GM12878 (cell line): ENCODE data around the gene WNT8A. TPM values are rescaled to one million over a fixed set of nuclear protein-coding genes. Genes with fewer than 3 reads are reported as not detected.

Experiments used
- ATAC-seq: fragments of 200-7000 bp; cut with Tn5 transposase; 3 replicates; pipeline ENCODE4 v1.9.1; 2020; ENCODE audit warnings: mild to moderate bottlenecking, moderate library complexity
- BruUV-seq: library from RNA; stranded (reverse); fragments of 400-500 nt; replicated peaks from 2 replicates; lab custom pipeline; 2021; lab: Mats Ljungman, UMichigan
- CTCF ChIA-PET: fragments of 300-600 bp; sonication (Branson Sonifier 250); formaldehyde crosslinking; extraction: SDS; loops from one replicate; lab custom pipeline; 2021; ENCODE audit warnings: inconsistent platforms; lab: Yijun Ruan, JAX
- POLR2A ChIA-PET: fragments of 350-600 bp; formaldehyde crosslinking; extraction: SDS; loops from one replicate; lab custom pipeline; 2021; ENCODE audit warnings: inconsistent platforms; lab: Charles Lee
- RAD21 ChIA-PET: fragments of 300-600 bp; sonication (Branson Sonifier 250); formaldehyde crosslinking; loops from one replicate; lab custom pipeline; 2023; ENCODE audit warnings: antibody characterized with exemption; ENCODE audit not compliant: unreplicated experiment; lab: Charles Lee
- SMC1A ChIA-PET: fragments of 300-600 bp; sonication (Branson Sonifier 250); formaldehyde crosslinking; loops from one replicate; lab custom pipeline; 2023; ENCODE audit not compliant: unreplicated experiment, uncharacterized antibody; lab: Charles Lee
- DNase-seq: peaks from one replicate; pipeline ENCODE4 v3.0.0-alpha.2; 2011; ENCODE audit warnings: low read depth, low spot score
- FAIRE-seq: peaks from 3 replicates; lab custom pipeline; 2011; peaks lifted over from hg19 to GRCh38; lab: Jason Lieb, UNC
- H2AFZ ChIP-seq: 2 replicates; pipeline ENCODE4 v1.6.0; 2011; ENCODE audit warnings: low read depth, low read length, control low read depth; ENCODE audit not compliant: control insufficient read depth
- H3K27ac ChIP-seq: 2 replicates; pipeline ENCODE4 v1.5.1; 2011; ENCODE audit warnings: control low read depth; ENCODE audit not compliant: control insufficient read depth, insufficient read depth
- H3K27me3 ChIP-seq, 2 experiments: replicated peaks in 1 of 2; 2 replicates each; pipeline versions ENCODE4 v1.6.0 to v1.6.1; 2011; ENCODE audit warnings: low read length in 1 of 2; ENCODE audit not compliant: control insufficient read depth in 2 of 2, insufficient read depth in 2 of 2
- H3K36me3 ChIP-seq, 2 experiments: 2 replicates each; pipeline ENCODE4 v1.5.1; 2011; ENCODE audit warnings: low read length in 1 of 2; ENCODE audit not compliant: control insufficient read depth in 2 of 2, insufficient read depth in 2 of 2
- H3K4me1 ChIP-seq: 2 replicates; pipeline ENCODE4 v1.6.1; 2011; ENCODE audit warnings: mild to moderate bottlenecking, low read length, moderate library complexity, mixed read lengths; ENCODE audit not compliant: control insufficient read depth, insufficient read depth
- H3K4me2 ChIP-seq: 2 replicates; pipeline ENCODE4 v1.6.0; 2011; ENCODE audit warnings: control low read depth; ENCODE audit not compliant: control insufficient read depth, insufficient read depth
- H3K4me3 ChIP-seq: fragments of 200-600 bp; sonication (generic); 2 replicates; pipeline ENCODE4 v1.5.1; 2016
- H3K79me2 ChIP-seq: 2 replicates; pipeline ENCODE4 v1.6.0; 2011; ENCODE audit warnings: low read length; ENCODE audit not compliant: control insufficient read depth, insufficient read depth
- H3K9ac ChIP-seq: 2 replicates; pipeline ENCODE4 v1.8.0; 2011; ENCODE audit warnings: low read length, control low read depth, mixed read lengths; ENCODE audit not compliant: control insufficient read depth, insufficient read depth
- H3K9me3 ChIP-seq: replicated peaks from 3 replicates; pipeline ENCODE4 v1.5.1; 2011; ENCODE audit warnings: mild to moderate bottlenecking, low read length; ENCODE audit not compliant: control insufficient read depth, insufficient read depth
- H4K20me1 ChIP-seq: 2 replicates; pipeline ENCODE4 v1.6.0; 2011; ENCODE audit not compliant: control insufficient read depth, insufficient read depth
- ATF3 ChIP-seq: IDR thresholded peaks from 2 replicates; pipeline ENCODE4 v1.6.1; 2011; ENCODE audit warnings: low read depth, mild to moderate bottlenecking, low read length, moderate library complexity, borderline replicate concordance; ENCODE audit errors: extremely low read depth
- BRCA1 ChIP-seq: IDR thresholded peaks from 2 replicates; pipeline ENCODE4 v1.6.1; 2011; ENCODE audit warnings: low read depth, low read length, improper control_type of control experiment
- MEF2B ChIP-seq: fragments of 450-650 bp; IDR thresholded peaks from 2 replicates; pipeline ENCODE4 v1.6.1; 2018; ENCODE audit warnings: mild to moderate bottlenecking, moderate library complexity; ENCODE audit not compliant: partially characterized antibody, poor library complexity, severe bottlenecking
- NBN ChIP-seq: fragments of 450-650 bp; IDR thresholded peaks from 2 replicates; pipeline ENCODE4 v1.6.1; 2016
- NFXL1 ChIP-seq: fragments of 450-650 bp; IDR thresholded peaks from 2 replicates; pipeline ENCODE4 v1.6.1; 2017; ENCODE audit warnings: antibody characterized with exemption, mild to moderate bottlenecking, borderline replicate concordance
- NR2C2 ChIP-seq: IDR thresholded peaks from 2 replicates; pipeline ENCODE4 v1.6.1; 2011; ENCODE audit warnings: borderline replicate concordance, low read depth; ENCODE audit not compliant: control insufficient read depth, insufficient read length
- PBX3 ChIP-seq: IDR thresholded peaks from 2 replicates; pipeline ENCODE4 v1.6.1; 2011; ENCODE audit warnings: mild to moderate bottlenecking, low read depth, low read length, moderate library complexity; ENCODE audit not compliant: insufficient replicate concordance
- SPI1 ChIP-seq: IDR thresholded peaks from 2 replicates; pipeline ENCODE4 v1.6.1; 2011; ENCODE audit warnings: low read depth, mild to moderate bottlenecking, low read length, moderate library complexity, borderline replicate concordance; ENCODE audit not compliant: insufficient read depth
- STAT3 ChIP-seq: IDR thresholded peaks from 2 replicates; pipeline ENCODE4 v1.6.1; 2011; ENCODE audit warnings: low read depth, low read length, improper control_type of control experiment
- TBL1XR1 ChIP-seq: IDR thresholded peaks from 2 replicates; pipeline ENCODE4 v1.6.1; 2012; ENCODE audit warnings: low read depth, low read length, improper control_type of control experiment
- USF1 ChIP-seq: IDR thresholded peaks from 2 replicates; pipeline ENCODE4 v1.6.1; 2011; ENCODE audit warnings: borderline replicate concordance, low read depth, mild to moderate bottlenecking, moderate library complexity, mixed read lengths, low read length; ENCODE audit not compliant: insufficient read depth; ENCODE audit errors: extremely low read length
- YBX1 ChIP-seq: fragments of 450-650 bp; IDR thresholded peaks from 2 replicates; pipeline ENCODE4 v1.6.1; 2016; ENCODE audit warnings: antibody characterized with exemption
- ZBED1 ChIP-seq: IDR thresholded peaks from 2 replicates; pipeline ENCODE4 v1.6.1; 2016; ENCODE audit warnings: borderline replicate concordance
- WGBS: methylation state at CpG from one replicate; pipeline ENCODE4 v1.1.6; 2016; ENCODE audit warnings: low lambda C conversion rate; ENCODE audit not compliant: insufficient replicate concordance, insufficient coverage; ENCODE audit errors: missing lambda C conversion rate; 5-methylcytosine and 5-hydroxymethylcytosine counted together
- in situ Hi-C: fragments of 300-500 bp; cut with MboI; formaldehyde crosslinking; loops from 9 replicates; pipeline ENCODE4 v1.14.3; 2018; ENCODE audit warnings: mixed read lengths
- intact Hi-C: fragments of 100-400 bp; cut with micrococcal nuclease; formaldehyde crosslinking; loops from one replicate; pipeline ENCODE4 v1.14.2; 2022; ENCODE audit not compliant: unreplicated experiment
- polyA plus RNA-seq, 11 experiments: library from polyadenylated mRNA; depleted of rRNA in 4 of 11; unstranded in 6 of 11; stranded (reverse) in 5 of 11; fragments of >200 nt; fragmentation: Nextera tagmentation in 4 of 11; fragmentation: Illumina TruSeq in 1 of 11; extraction: Ambion mirVana in 4 of 11; extraction: Trizol in 1 of 11; gene quantifications; 1 replicate in 1 of 11; 2 replicates in 10 of 11; pipeline versions ENCODE4 v1.2.1 to v1.2.3, GENCODE V29; 2011 to 2016; ENCODE audit warnings: inconsistent platforms in 2 of 11, missing spikeins in 2 of 11, low read depth in 1 of 11
- total RNA-seq, 4 experiments: library from RNA; depleted of rRNA in 3 of 4; stranded (reverse); fragments of >200 nt in 3 of 4; fragmentation: Illumina TruSeq in 1 of 4; extraction: Trizol in 1 of 4; gene quantifications; 2 replicates each; pipeline versions ENCODE4 v1.2.1 to v1.2.3, GENCODE V29; 2013 to 2021

Gene WNT8A
- total and polyA plus RNA-seq, 10 of the 15 experiments (the other 5 are each of a cell fraction or from before 2014, with no cell fraction given), result not detected

- FAIRE-seq (no peak), ATAC-seq (no peak), DNase-seq (no peak)
- H3K9me3 ChIP-seq, result no peaks in the 10 kb centered on the region
- H3K27me3 ChIP-seq, result no peaks in the 10 kb centered on the region
- no peaks in the 10 kb centered on the region for H3K79me2 ChIP-seq
- no peaks in the 10 kb centered on the region for H4K20me1 ChIP-seq
- SMC1A ChIA-PET, result interaction anchor here (0.7 to 1.3 kb wide), 2 partner anchors 9 to 58 kb away, joined by 3 to 5 read pairs; no protein-coding TSS in a partner anchor
- in situ Hi-C loops (loop anchor here (10.0 kb wide), 3 partner anchors 55 to 475 kb away; partner anchors contain the start of gene WNT8A), intact Hi-C loops (loop anchor here (10.0 kb wide), 1 partner anchor 515 kb away; no protein-coding TSS in a partner anchor)
- POLR2A ChIA-PET, result no interaction called here
- peak overlapping the region; percentile 87 for H2AFZ ChIP-seq
- CTCF ChIA-PET, result interaction anchor here (0.6 to 1.9 kb wide), 3 partner anchors 62 to 990 kb away, joined by 3 to 8 read pairs (median 8); no protein-coding TSS in a partner anchor
- H3K4me3 ChIP-seq, result no peak overlapping the region
- no TSS peak for BruUV-seq
- RAD21 ChIA-PET, result interaction anchor here (1.2 to 1.4 kb wide), 2 partner anchors 62 to 361 kb away, joined by 3 to 4 read pairs; no protein-coding TSS in a partner anchor
- 36% methylated on average over 3 of the region's 3 CpGs for WGBS
- no peak overlapping the region for H3K9ac ChIP-seq
- TF ChIP-seq ATF3 (no peak), MEF2B (no peak), NR2C2 (no peak), BRCA1 (no peak), STAT3 (no peak), ZBED1 (no peak), NBN (no peak), TBL1XR1 (no peak), NFXL1 (no peak), YBX1 (no peak), SPI1 (no peak), PBX3 (no peak), USF1 (no peak)
- TF ChIP-seq, all 136 proteins: peak for 0
- no peak overlapping the region for H3K27ac ChIP-seq
- no peaks in the 10 kb centered on the region for H3K36me3 ChIP-seq
- no peaks in the 10 kb centered on the region for H3K4me1 ChIP-seq
- H3K4me2 ChIP-seq, result peak overlapping the region; percentile 68; the same call in 1 of the 2 replicates
Observed at GRCh38 chr5:138139781-138140090, 55.9 kb downstream of the WNT8A start.
